Breast epithelium (tissue), 3 donors: ENCODE results near the gene PSMB4.
"Not testable (repeated sequence)": the region's sequence is repeated elsewhere in the genome, so short reads cannot be mapped to it uniquely, and the experiment has no call there.

Experiments
- CTCF ChIP-seq, 3 donors: fragments of 450-650 bp; IDR thresholded peaks; one replicate each; pipeline ENCODE4 v1.5.1; 2016 to 2017; ENCODE audit warnings: antibody characterized with exemption in 3 of 3, mild to moderate bottlenecking in 3 of 3, moderate library complexity in 3 of 3
- POLR2A ChIP-seq: fragments of 450-650 bp; IDR thresholded peaks from one replicate; pipeline ENCODE4 v1.6.1; 2016; ENCODE audit warnings: antibody characterized with exemption, mild to moderate bottlenecking, moderate library complexity
- POLR2AphosphoS5 ChIP-seq, 3 donors: sonication (generic); formaldehyde crosslinking; IDR thresholded peaks; one replicate each; pipeline ENCODE4 v1.6.1; 2017; ENCODE audit warnings: antibody characterized with exemption in 3 of 3

- not testable (repeated sequence) for TF ChIP-seq POLR2AphosphoS5 (IDR thresholded peaks at IDR 0.05); CTCF (IDR thresholded peaks at IDR 0.05); POLR2A
Measured at GRCh38 chr1:151396265-151396664, 3.1 kb upstream of the PSMB4 start.
